A673 (cell line): ENCODE measurements around the gene MAST4.

Source experiments
- CTCF ChIP-seq: fragments of 300-800, 200-600 bp; sonication (generic); conservative IDR thresholded peaks from 2 replicates; pipeline ENCODE4 v1.5.1; 2017; ENCODE audit warnings: low read depth, mild to moderate bottlenecking, antibody characterized with exemption, low read length, moderate library complexity, mixed read lengths
- EZH2 ChIP-seq: fragments of 200-600 bp; sonication (generic); IDR thresholded peaks from 2 replicates; pipeline ENCODE4 v1.6.1; 2017; ENCODE audit warnings: borderline replicate concordance, low read depth, mild to moderate bottlenecking, mixed read lengths, antibody characterized with exemption, low read length; ENCODE audit not compliant: poor library complexity, severe bottlenecking

GRCh38 chr5:67190861-67191260, 594.7 kb downstream of the MAST4 start:
- TF ChIP-seq CTCF, result no peak
- TF ChIP-seq EZH2, result no peak
